Dorsolateral prefrontal cortex (tissue), 118 donors: ENCODE measurements around the gene PPIF. TPM values are rescaled to one million over a fixed set of nuclear protein-coding genes. Genes with fewer than 3 reads are reported as not detected.

Source experiments
- total RNA-seq, 120 experiments: library from RNA; stranded (reverse); gene quantifications; one replicate each; pipeline versions ENCODE4 v1.2.3 to v1.2.4, GENCODE V29; 2022

The PPIF gene
- total RNA-seq, 120 experiments from 2014 or later = 36.9 to 90.0 (median 52.6) TPM

Other genes with a start within 250 kb of the PPIF start
- gene ZCCHC24, start 98.2 kb downstream of the PPIF start, total RNA-seq = 100 to 1,000 TPM in 56 of 120 experiments, 10 to 100 TPM in 64; 46.7 to 245 (median 97.2) TPM
- gene EIF5AL1, start 165.1 kb downstream of the PPIF start, total RNA-seq = 1 to 10 TPM in 4 of 120 experiments, under 1 TPM in 73, not detected in 43; 0.11 to 1.1 (median 0.44) TPM
- 1 to 10 TPM in 81 of 120 experiments, under 1 TPM in 37, not detected in 2; 0.20 to 5.6 (median 1.4) TPM for gene SFTPA2, start 212.9 kb downstream of the PPIF start, total RNA-seq